Uterus (tissue), 4 donors: ENCODE results near the gene SNRNP70. TPM values are rescaled to one million over a fixed set of nuclear protein-coding genes. Genes with fewer than 3 reads are reported as not detected.

Source experiments
- DNase-seq, 2 donors: peaks; one replicate each; pipeline ENCODE4 v3.0.0-alpha.2; 2019 to 2020
- H3K27ac ChIP-seq, 2 donors: fragments of 200-600 bp; sonication (generic); 1 replicate in 1 of 2; 2 replicates in 1 of 2; pipeline ENCODE4 v1.5.1; 2016 to 2018
- H3K27me3 ChIP-seq, 2 donors: fragments of 200-600 bp; sonication (generic); one replicate each; pipeline ENCODE4 v1.5.1; 2018 to 2019; ENCODE audit warnings: control low read depth in 1 of 2
- H3K36me3 ChIP-seq, 2 donors: fragments of 200-600 bp; sonication (generic); one replicate each; pipeline ENCODE4 v1.5.1; 2019; ENCODE audit warnings: control low read depth in 1 of 2
- H3K4me1 ChIP-seq, 2 donors: fragments of 200-600 bp; sonication (generic); one replicate each; pipeline ENCODE4 v1.5.1; 2018 to 2019; ENCODE audit warnings: control low read depth in 1 of 2
- H3K4me3 ChIP-seq, 2 donors: fragments of 200-600 bp; sonication (generic); 1 replicate in 1 of 2; 2 replicates in 1 of 2; pipeline ENCODE4 v1.5.1; 2018 to 2019; ENCODE audit warnings: mild to moderate bottlenecking in 1 of 2
- H3K9me3 ChIP-seq, 2 donors: fragments of 200-600 bp; sonication (generic); one replicate each; pipeline ENCODE4 v1.5.1; 2019; ENCODE audit warnings: control low read depth in 1 of 2
- CTCF ChIP-seq, 4 experiments: fragments of 200-600 bp in 2 of 4; fragments of 450-650 bp in 2 of 4; sonication (generic) in 2 of 4; IDR thresholded peaks; one replicate each; pipeline ENCODE4 v1.5.1; 2016 to 2019; ENCODE audit warnings: antibody characterized with exemption in 4 of 4, mild to moderate bottlenecking in 2 of 4, moderate library complexity in 1 of 4
- POLR2A ChIP-seq, 2 donors: fragments of 450-650 bp; IDR thresholded peaks; one replicate each; pipeline ENCODE4 v1.6.1; 2016; ENCODE audit warnings: antibody characterized with exemption in 2 of 2, mild to moderate bottlenecking in 1 of 2, moderate library complexity in 1 of 2
- intact Hi-C: fragments of 100-400 bp; cut with DNase I; formaldehyde crosslinking; loops from one replicate; pipeline ENCODE4 v1.15.1; 2023; ENCODE audit warnings: low total_unique reads
- small RNA-seq: library from RNA; depleted of rRNA; stranded (forward); fragments of <200 nt; gene quantifications from one replicate; pipeline ENCODE3, GENCODE V24; 2016
- total RNA-seq, 4 donors: library from RNA; depleted of rRNA in 3 of 4; stranded (reverse); fragments of >200 nt in 3 of 4; gene quantifications; one replicate each; pipeline versions ENCODE4 v1.1.0 to v1.2.4, GENCODE V29; 2014 to 2023
- donor health status: DM: yes; HTN: yes; CAD: no.

Gene SNRNP70
- total RNA-seq, 4 donors from 2014 or later, result 196 to 462 (median 289) TPM

- Histone ChIP-seq H3K36me3 (no peaks in the 10 kb centered on the region), H3K27ac (peak overlapping the region; percentile 57 to 59), H3K4me1 (no peaks in the 10 kb centered on the region), H3K4me3 (no peak overlapping the region), H3K9me3 (no peaks in the 10 kb centered on the region), H3K27me3 (no peaks in the 10 kb centered on the region)
- no peak for DNase-seq
- TF ChIP-seq POLR2A (IDR thresholded peaks at IDR 0.05), result no peak
- TF ChIP-seq CTCF (IDR thresholded peaks at IDR 0.05), result no peak
- intact Hi-C loops, result no loop called here
Observed at GRCh38 chr19:49155820-49156346, 70.6 kb downstream of the SNRNP70 start.

- intact Hi-C loops, result no loop called here
- Histone ChIP-seq H3K36me3 (no peaks in the 10 kb centered on the region), H3K4me1 (no peaks in the 10 kb centered on the region), H3K27me3 (no peaks in the 10 kb centered on the region), H3K9me3 (no peaks in the 10 kb centered on the region), H3K4me3 (peak within 1 kb of the TSS; percentile 50 to 86), H3K27ac (peak within 1 kb of the TSS; percentile 52 to 74)
- DNase-seq, result peak; percentile 80 to 81
- TF ChIP-seq POLR2A (IDR thresholded peaks at IDR 0.05) (peak; percentile 65 to 81), CTCF (IDR thresholded peaks at IDR 0.05) (no peak)
Observed at GRCh38 chr19:49157445-49158224, 72.4 kb downstream of the SNRNP70 start, which contains the start of gene TRPM4. Gene TRPM4, plus strand, starts transcription at chr19:49157792. Its CDS starts 75 bp downstream, at chr19:49157867.

Small RNAs within 50 kb of the gene (small RNA-seq; reads per million reads assigned to genes)
- gene RN7SL708P, result not detected

Other genes starting within 250 kb of the SNRNP70 start
- gene HSD17B14, start 249.0 kb upstream of the SNRNP70 start, total RNA-seq, result 10 to 100 TPM in 1 of 4 donors, 1 to 10 TPM in 3; 5.6 to 31.9 (median 8.7) TPM
- gene PLEKHA4, start 216.8 kb upstream of the SNRNP70 start, total RNA-seq, result 10 to 100 TPM in 2 of 4 donors, 1 to 10 TPM in 2; 1.3 to 60.4 (median 10.4) TPM
- 10 to 100 TPM; 28.6 to 53.0 (median 30.9) TPM for gene PPP1R15A, start 213.0 kb upstream of the SNRNP70 start, total RNA-seq
- gene TULP2, start 186.7 kb upstream of the SNRNP70 start, total RNA-seq, result under 1 TPM in 2 of 4 donors, not detected in 2; 0.14 to 0.70 TPM
- 100 to 1,000 TPM in 3 of 4 donors, 10 to 100 TPM in 1; 98.5 to 211 (median 173) TPM for gene NUCB1, start 185.1 kb upstream of the SNRNP70 start, total RNA-seq
- under 1 TPM in 2 of 4 donors, not detected in 2; 0.41 to 0.95 TPM for gene DHDH, start 151.8 kb upstream of the SNRNP70 start, total RNA-seq
- 10 to 100 TPM; 16.5 to 84.5 (median 39.5) TPM for gene BAX, start 130.6 kb upstream of the SNRNP70 start, total RNA-seq
- 1,000 to 10,000 TPM in 3 of 4 donors, 100 to 1,000 TPM in 1; 472 to 2,968 (median 1,570) TPM for gene FTL, start 120.1 kb upstream of the SNRNP70 start, total RNA-seq
- 10 to 100 TPM in 3 of 4 donors, 1 to 10 TPM in 1; 4.9 to 39.8 (median 16.6) TPM for gene GYS1, start 92.1 kb upstream of the SNRNP70 start, total RNA-seq
- 100 to 1,000 TPM in 1 of 4 donors, 10 to 100 TPM in 3; 51.9 to 109 (median 77.7) TPM for gene RUVBL2, start 91.6 kb upstream of the SNRNP70 start, total RNA-seq
- gene LHB, start 68.4 kb upstream of the SNRNP70 start, total RNA-seq, result not detected
- not detected for gene CGB3, start 61.1 kb upstream of the SNRNP70 start, total RNA-seq
- gene CGB2, start 53.6 kb upstream of the SNRNP70 start, total RNA-seq, result not detected
- gene CGB1, start 48.6 kb upstream of the SNRNP70 start, total RNA-seq, result not detected
- gene CGB5, start 41.6 kb upstream of the SNRNP70 start, total RNA-seq, result not detected
- gene CGB8, start 36.3 kb upstream of the SNRNP70 start, total RNA-seq, result not detected
- not detected for gene CGB7, start 27.7 kb upstream of the SNRNP70 start, total RNA-seq
- 1 to 10 TPM in 1 of 4 donors, under 1 TPM in 1, not detected in 2; 0.64 to 2.2 TPM for gene NTF4, start 20.6 kb upstream of the SNRNP70 start, total RNA-seq
- gene KCNA7, start 12.8 kb upstream of the SNRNP70 start, total RNA-seq, result not detected
- gene LIN7B, start 28.9 kb downstream of the SNRNP70 start, total RNA-seq, result 10 to 100 TPM in 1 of 4 donors, 1 to 10 TPM in 2, not detected in 1; 5.1 to 15.2 (median 5.7) TPM
- gene C19orf73, start 33.7 kb downstream of the SNRNP70 start, total RNA-seq, result not detected
- gene PPFIA3, start 34.1 kb downstream of the SNRNP70 start, total RNA-seq, result 1 to 10 TPM in 2 of 4 donors, under 1 TPM in 1, not detected in 1; 0.51 to 8.3 (median 7.4) TPM
- gene HRC, start 69.9 kb downstream of the SNRNP70 start, total RNA-seq, result 10 to 100 TPM in 1 of 4 donors, 1 to 10 TPM in 2, under 1 TPM in 1; 0.51 to 13.5 (median 6.6) TPM
- gene TRPM4, start 72.3 kb downstream of the SNRNP70 start, total RNA-seq, result 10 to 100 TPM in 3 of 4 donors, 1 to 10 TPM in 1; 9.7 to 28.7 (median 15.4) TPM
- 1 to 10 TPM in 1 of 4 donors, under 1 TPM in 2, not detected in 1; 0.55 to 7.5 (median 0.88) TPM for gene SLC6A16, start 239.7 kb downstream of the SNRNP70 start, total RNA-seq
- gene CD37, start 250.0 kb downstream of the SNRNP70 start, total RNA-seq, result 10 to 100 TPM in 1 of 4 donors, 1 to 10 TPM in 3; 4.4 to 11.0 (median 7.8) TPM